Gastrocnemius medialis (tissue), 4 donors: Measurements from ENCODE around the gene TANGO6.

Experiments
- POLR2A ChIP-seq, 2 donors: fragments of 450-650 bp; IDR thresholded peaks; one replicate each; pipeline ENCODE4 v1.6.1; 2017; ENCODE audit warnings: antibody characterized with exemption in 2 of 2, mild to moderate bottlenecking in 2 of 2, moderate library complexity in 2 of 2
- TF ChIP-seq, protein P1 (sequence below), 5 experiments: fragments of 450-650 bp in 3 of 5; fragments of 200-600 bp in 2 of 5; sonication (generic) in 2 of 5; IDR thresholded peaks in 4 of 5; conservative IDR thresholded peaks in 1 of 5; 1 replicate in 4 of 5; 2 replicates in 1 of 5; pipeline ENCODE4 v1.5.1; 2016 to 2019; ENCODE audit warnings: antibody characterized with exemption in 5 of 5, mild to moderate bottlenecking in 3 of 5, moderate library complexity in 3 of 5

DNA sequence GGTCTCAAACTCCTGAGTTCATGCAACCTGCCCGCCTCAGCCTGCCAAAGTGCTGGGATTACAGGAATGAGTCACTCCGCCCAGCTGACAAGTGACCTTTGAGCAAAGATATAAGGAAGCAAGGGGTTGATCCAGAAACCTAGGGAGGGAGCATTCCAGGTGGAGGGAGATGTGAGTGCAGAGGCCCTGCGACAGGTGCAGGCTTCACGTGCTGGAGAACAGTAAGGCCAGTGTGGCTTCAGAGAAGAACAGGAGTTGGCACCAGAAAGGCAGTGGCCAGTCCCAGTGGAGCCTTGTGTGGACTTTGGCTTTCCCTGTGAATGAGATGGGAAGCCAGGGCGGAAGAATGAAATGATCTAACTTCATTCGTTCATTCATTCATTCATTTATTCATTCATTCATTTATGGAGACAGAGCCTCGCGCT lies 188.6 kb downstream of the TANGO6 start:
- TF ChIP-seq, protein P1, sequence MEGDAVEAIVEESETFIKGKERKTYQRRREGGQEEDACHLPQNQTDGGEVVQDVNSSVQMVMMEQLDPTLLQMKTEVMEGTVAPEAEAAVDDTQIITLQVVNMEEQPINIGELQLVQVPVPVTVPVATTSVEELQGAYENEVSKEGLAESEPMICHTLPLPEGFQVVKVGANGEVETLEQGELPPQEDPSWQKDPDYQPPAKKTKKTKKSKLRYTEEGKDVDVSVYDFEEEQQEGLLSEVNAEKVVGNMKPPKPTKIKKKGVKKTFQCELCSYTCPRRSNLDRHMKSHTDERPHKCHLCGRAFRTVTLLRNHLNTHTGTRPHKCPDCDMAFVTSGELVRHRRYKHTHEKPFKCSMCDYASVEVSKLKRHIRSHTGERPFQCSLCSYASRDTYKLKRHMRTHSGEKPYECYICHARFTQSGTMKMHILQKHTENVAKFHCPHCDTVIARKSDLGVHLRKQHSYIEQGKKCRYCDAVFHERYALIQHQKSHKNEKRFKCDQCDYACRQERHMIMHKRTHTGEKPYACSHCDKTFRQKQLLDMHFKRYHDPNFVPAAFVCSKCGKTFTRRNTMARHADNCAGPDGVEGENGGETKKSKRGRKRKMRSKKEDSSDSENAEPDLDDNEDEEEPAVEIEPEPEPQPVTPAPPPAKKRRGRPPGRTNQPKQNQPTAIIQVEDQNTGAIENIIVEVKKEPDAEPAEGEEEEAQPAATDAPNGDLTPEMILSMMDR (IDR thresholded peaks at IDR 0.05 in 4 of 5, conservative IDR thresholded peaks at IDR 0.05 in 1 of 5) = no peak
- TF ChIP-seq POLR2A (IDR thresholded peaks at IDR 0.05) = no peak
